BJ (cell line): ENCODE measurements around the gene CEBPG. TPM values are rescaled to one million over a fixed set of nuclear protein-coding genes. Genes with fewer than 3 reads are reported as not detected.

Experiments used
- CTCF ChIA-PET: fragments of 350-600 bp; formaldehyde crosslinking; extraction: SDS; loops from one replicate; lab custom pipeline; 2021; ENCODE audit warnings: antibody characterized with exemption, inconsistent platforms; lab: Yijun Ruan, JAX
- POLR2A ChIA-PET: fragments of 300-600 bp; sonication (Branson Sonifier 250); formaldehyde crosslinking; extraction: SDS; loops from one replicate; lab custom pipeline; 2021; ENCODE audit warnings: antibody characterized with exemption; lab: Charles Lee
- DNase-seq: peaks from one replicate; pipeline ENCODE4 v3.0.0-alpha.2; 2011; ENCODE audit warnings: low read depth
- H3K27me3 ChIP-seq: 2 replicates; pipeline ENCODE4 v1.6.0; 2011; ENCODE audit warnings: low read length; ENCODE audit not compliant: control insufficient read depth, insufficient read depth
- H3K36me3 ChIP-seq: 2 replicates; pipeline ENCODE4 v1.5.1; 2011; ENCODE audit warnings: low read length; ENCODE audit not compliant: control insufficient read depth, insufficient read depth
- H3K4me3 ChIP-seq: 2 replicates; pipeline ENCODE4 v1.5.1; 2011; ENCODE audit warnings: low read depth, mild to moderate bottlenecking, control low read depth, low read length
- CTCF ChIP-seq: IDR thresholded peaks from 2 replicates; pipeline ENCODE4 v1.5.1; 2011; ENCODE audit warnings: low read depth, mild to moderate bottlenecking, control low read depth, inconsistent platforms, low read length, moderate library complexity; ENCODE audit not compliant: insufficient read depth
- polyA minus RNA-seq: library from RNA; depleted of rRNA, polyadenylated mRNA; stranded (reverse); fragments of >200 nt; gene quantifications from 2 replicates; pipeline ENCODE4 v1.2.3, GENCODE V29; 2011; rRNA and poly(A)+ RNA removed
- polyA plus RNA-seq: library from polyadenylated mRNA; depleted of rRNA; stranded (reverse); fragments of >200 nt; gene quantifications from 2 replicates; pipeline ENCODE4 v1.2.3, GENCODE V29; 2011; rRNA removed

Gene CEBPG
- 16.0 and 29.4 TPM in 2 replicates for polyA plus RNA-seq
- polyA minus RNA-seq, result 15.3 and 17.9 TPM in 2 replicates

- no peak for TF ChIP-seq CTCF
- POLR2A ChIA-PET, result interaction anchor here (0.5 kb wide), 1 partner anchor 12 kb away, joined by 4 read pairs; no protein-coding TSS in a partner anchor
- Histone ChIP-seq H3K4me3 (peak within 1 kb of the TSS; percentile 75), H3K27me3 (no peaks in the 10 kb centered on the region), H3K36me3 (no peaks in the 10 kb centered on the region)
- peak; percentile 46 for DNase-seq
- CTCF ChIA-PET, result interaction anchor here (0.6 to 2.1 kb wide), 6 partner anchors 15 to 404 kb away, joined by 3 to 5 read pairs (median 3); partner anchors contain the start of gene CEBPA
These were observed at the start of gene CEBPG for GRCh38 chr19:33373453-33374235. Gene CEBPG (plus strand): TSS chr19:33373709. CDS start chr19:33379240, 5,531 bp downstream.

- no peak for TF ChIP-seq CTCF
- CTCF ChIA-PET, result interaction anchor here (1.8 kb wide), 1 partner anchor 22 kb away, joined by 5 read pairs; the partner anchor contains the start of gene CEBPA
These were observed 48.9 kb upstream of the CEBPG start for GRCh38 chr19:33324628-33325027.

GRCh38 chr19:33325920-33326319, 47.6 kb upstream of the CEBPG start:
- DNase-seq, result no peak
- POLR2A ChIA-PET, result no interaction called here
- no peak overlapping the region for H3K4me3 ChIP-seq
- H3K27me3 ChIP-seq, result no peaks in the 10 kb centered on the region
- H3K36me3 ChIP-seq, result no peaks in the 10 kb centered on the region
- CTCF ChIA-PET, result interaction anchor here (1.8 kb wide), 1 partner anchor 23 kb away, joined by 5 read pairs; the partner anchor contains the start of gene CEBPA
- TF ChIP-seq CTCF, result no peak

More at GRCh38 chr19:33324628-33325027, 48.9 kb upstream of the CEBPG start:
- H3K36me3 ChIP-seq, result no peaks in the 10 kb centered on the region
- POLR2A ChIA-PET, result no interaction called here
- no peak for DNase-seq
- H3K27me3 ChIP-seq, result no peaks in the 10 kb centered on the region
- no peak overlapping the region for H3K4me3 ChIP-seq

- no peak for TF ChIP-seq CTCF
- no peak overlapping the region for H3K4me3 ChIP-seq
- CTCF ChIA-PET, result no interaction called here
- POLR2A ChIA-PET, result no interaction called here
- no peaks in the 10 kb centered on the region for H3K27me3 ChIP-seq
- no peak for DNase-seq
- no peaks in the 10 kb centered on the region for H3K36me3 ChIP-seq
These were observed 44.4 kb upstream of the CEBPG start for GRCh38 chr19:33329060-33329459.

- CTCF ChIA-PET, result no interaction called here
- TF ChIP-seq CTCF, result no peak
- H3K4me3 ChIP-seq, result no peak overlapping the region
- no peaks in the 10 kb centered on the region for H3K36me3 ChIP-seq
- no peak for DNase-seq
- no peaks in the 10 kb centered on the region for H3K27me3 ChIP-seq
- POLR2A ChIA-PET, result no interaction called here
These were observed 43.8 kb upstream of the CEBPG start for GRCh38 chr19:33329736-33330135.
